ENCODE data around the gene PHF21B. TPM values are rescaled to one million over a fixed set of nuclear protein-coding genes. Genes with fewer than 3 reads are reported as not detected.

PHF21B gene
- total and polyA plus RNA-seq, 2 experiments from 2014 or later, result 20.6 to 149 TPM

- no peak for TF ChIP-seq ZNF462 (CRISPR knock-in tag; IDR thresholded peaks at IDR 0.05)
- TF ChIP-seq POLR2AphosphoS5 (IDR thresholded peaks at IDR 0.05; ENCODE audit: low read depth), result no peak
Observed at GRCh38 chr22:45039133-45039532, 29.3 kb upstream of the PHF21B start (continued).

- ATAC-seq, result no peak
- Histone ChIP-seq H3K79me2 (replicated peaks; ENCODE audit: insufficient read depth) (no peaks in the 10 kb centered on the region), H4K20me1 (replicated peaks; ENCODE audit: insufficient read depth) (no peaks in the 10 kb centered on the region), H2AFZ (no peak overlapping the region), H3K36me3 (ENCODE audit: insufficient read depth) (no peaks in the 10 kb centered on the region), H3K27ac (ENCODE audit: low read depth) (no peak overlapping the region), H3K27me3 (ENCODE audit: insufficient read depth) (no peaks in the 10 kb centered on the region), H3K9me2 (ENCODE audit: insufficient read depth) (no peaks in the 10 kb centered on the region), H3K4me3 (no peak overlapping the region), H3K4me1 (ENCODE audit: insufficient read depth) (peaks cover 10% of the 10 kb centered on the region), H3F3A (replicated peaks; ENCODE audit: low read depth) (peaks cover 6% of the 10 kb centered on the region), H3K4me2 (no peak overlapping the region)
- Mint-ChIP-seq H3K27ac (no peak overlapping the region), H3K27me3 (ENCODE audit: insufficient read depth, low read depth, poor library complexity) (peaks cover 25% of the 10 kb centered on the region), H3K36me3 (ENCODE audit: low read depth) (peaks cover 32% of the 10 kb centered on the region), H3K4me1 (peaks cover 11% of the 10 kb centered on the region), H3K9me3 (peaks cover 52% of the 10 kb centered on the region), H3K4me3 (no peak overlapping the region)
- no peak for DNase-seq (ENCODE audit: low spot score)
- TF ChIP-seq ETS1 (IDR thresholded peaks at IDR 0.05), result no peak
- no peak for TF ChIP-seq EZH2phosphoT487 (IDR thresholded peaks at IDR 0.05; ENCODE audit: unreplicated experiment)
- TF ChIP-seq CTCF (conservative IDR thresholded peaks at IDR 0.05; ENCODE audit: low read depth in 2 of 2), result no peak
- TF ChIP-seq JUNB (IDR thresholded peaks at IDR 0.05; ENCODE audit: unreplicated experiment), result no peak
- TF ChIP-seq NANOG (IDR thresholded peaks at IDR 0.05; ENCODE audit: borderline replicate concordance), result no peak
- no peak for TF ChIP-seq ZNF331 (CRISPR knock-in tag; IDR thresholded peaks at IDR 0.05; ENCODE audit: low read depth)
- TF ChIP-seq STAT1 (IDR thresholded peaks at IDR 0.05; ENCODE audit: unreplicated experiment), result no peak
- no peak for TF ChIP-seq CREB1 (CRISPR knock-in tag; IDR thresholded peaks at IDR 0.05; ENCODE audit: low read depth)
- TF ChIP-seq ZNF114 (CRISPR knock-in tag; IDR thresholded peaks at IDR 0.05), result no peak
- TF ChIP-seq POLR2AphosphoS5 (IDR thresholded peaks at IDR 0.05; ENCODE audit: low read depth), result no peak
Observed at GRCh38 chr22:45036154-45036553, 26.3 kb upstream of the PHF21B start.
